K562 (cell line): Measurements from ENCODE around the gene ZSCAN21. TPM values are rescaled to one million over a fixed set of nuclear protein-coding genes. Genes with fewer than 3 reads are reported as not detected.

Experiments used
- CBFA2T3 ChIP-seq: fragments of 450-650 bp; IDR thresholded peaks from 2 replicates; pipeline ENCODE4 v1.6.1; 2017
- CBX8 ChIP-seq: fragments of 200-600 bp; sonication (generic); IDR thresholded peaks from 2 replicates; pipeline ENCODE4 v1.6.1; 2012; ENCODE audit warnings: borderline replicate concordance, mixed run types, low read depth, mild to moderate bottlenecking, moderate library complexity, mixed read lengths, low read length, control low read depth, inconsistent platforms; ENCODE audit not compliant: poor library complexity, severe bottlenecking; ENCODE audit errors: extremely low read depth
- CREB1 ChIP-seq, 2 experiments: sonication (generic) in 1 of 2; formaldehyde crosslinking in 1 of 2; IDR thresholded peaks; 2 replicates each; pipeline versions ENCODE4 v1.6.1 to v1.8.0; 2012 to 2022; ENCODE audit warnings: inconsistent platforms in 1 of 2, mild to moderate bottlenecking in 1 of 2, missing genetic modification reagents in 1 of 2, moderate library complexity in 1 of 2
- E2F6 ChIP-seq, 2 experiments: IDR thresholded peaks; 2 replicates each; pipeline ENCODE4 v1.6.1; 2011; ENCODE audit warnings: borderline replicate concordance in 1 of 2, control low read depth in 1 of 2, low read depth in 1 of 2, low read length in 1 of 2, mild to moderate bottlenecking in 1 of 2, mixed read lengths in 1 of 2, moderate library complexity in 1 of 2; ENCODE audit not compliant: insufficient read depth in 1 of 2, insufficient read length in 1 of 2, poor library complexity in 1 of 2, severe bottlenecking in 1 of 2; ENCODE audit errors: extremely low read depth in 1 of 2
- ETV5 ChIP-seq: sonication (generic); formaldehyde crosslinking; IDR thresholded peaks from 2 replicates; pipeline ENCODE4 v1.4.0; 2020; ENCODE audit warnings: low read depth, mild to moderate bottlenecking, missing genetic modification reagents
- HNRNPLL ChIP-seq: fragments of 200-400 bp; formaldehyde crosslinking; IDR thresholded peaks from 2 replicates; pipeline ENCODE4 v1.6.1; 2017; ENCODE audit warnings: low read length, low read depth, mild to moderate bottlenecking; ENCODE audit not compliant: poor library complexity, severe bottlenecking
- IRF2 ChIP-seq: sonication (generic); formaldehyde crosslinking; IDR thresholded peaks from 2 replicates; pipeline ENCODE4 v1.8.1; 2022; ENCODE audit warnings: mild to moderate bottlenecking, missing genetic modification reagents
- KDM4B ChIP-seq, 2 experiments: fragments of 450-650 bp in 1 of 2; sonication (generic) in 1 of 2; IDR thresholded peaks; 2 replicates each; pipeline ENCODE4 v1.6.1; 2016 to 2017; ENCODE audit warnings: borderline replicate concordance in 2 of 2, antibody characterized with exemption in 1 of 2, low read depth in 1 of 2, mild to moderate bottlenecking in 1 of 2
- L3MBTL2 ChIP-seq: fragments of 450-650 bp; IDR thresholded peaks from 2 replicates; pipeline ENCODE4 v1.6.1; 2016; ENCODE audit warnings: mild to moderate bottlenecking, moderate library complexity
- MAFK ChIP-seq: IDR thresholded peaks from 2 replicates; pipeline ENCODE4 v1.6.1; 2011; ENCODE audit warnings: low read length, improper control_type of control experiment
- MYBL2 ChIP-seq, 2 experiments: fragments of 450-650 bp in 1 of 2; sonication (generic) in 1 of 2; formaldehyde crosslinking in 1 of 2; IDR thresholded peaks; 2 replicates each; pipeline versions ENCODE4 v1.6.1 to v1.8.1; 2017 to 2022; ENCODE audit warnings: borderline replicate concordance in 1 of 2, inconsistent platforms in 1 of 2, low read depth in 1 of 2, mild to moderate bottlenecking in 1 of 2, missing genetic modification reagents in 1 of 2, moderate library complexity in 1 of 2
- PRMT5 ChIP-seq: sonication (generic); formaldehyde crosslinking; IDR thresholded peaks from 2 replicates; pipeline ENCODE4 v1.5.0; 2020; ENCODE audit warnings: missing genetic modification reagents
- SIX5 ChIP-seq, 2 experiments: IDR thresholded peaks; 2 replicates each; pipeline ENCODE4 v1.6.1; 2011; ENCODE audit warnings: low read length in 2 of 2, borderline replicate concordance in 1 of 2, low read depth in 1 of 2, mild to moderate bottlenecking in 1 of 2, moderate library complexity in 1 of 2; ENCODE audit not compliant: insufficient read depth in 1 of 2
- TRIM28 ChIP-seq: fragments of 450-650 bp; IDR thresholded peaks from 2 replicates; pipeline ENCODE4 v1.6.1; 2017
- ZNF75A ChIP-seq: fragments of 450-650 bp; formaldehyde crosslinking; IDR thresholded peaks from 2 replicates; pipeline ENCODE4 v1.4.0; 2020; ENCODE audit warnings: mild to moderate bottlenecking
- polyA plus RNA-seq, 8 experiments: library from polyadenylated mRNA; depleted of rRNA in 4 of 8; stranded (reverse) in 5 of 8; unstranded in 3 of 8; fragments of >200 nt; fragmentation: Nextera tagmentation in 2 of 8; fragmentation: Illumina TruSeq in 1 of 8; extraction: Ambion mirVana in 2 of 8; extraction: Trizol in 1 of 8; gene quantifications; 2 replicates each; pipeline versions ENCODE4 v1.2.1 to v1.2.3, GENCODE V29; 2011 to 2014; ENCODE audit warnings: inconsistent platforms in 1 of 8, missing spikeins in 1 of 8
- total RNA-seq, 7 experiments: library from RNA; depleted of rRNA in 6 of 7; stranded (reverse); fragments of >200 nt in 6 of 7; fragmentation: Illumina TruSeq in 2 of 7; extraction: Trizol in 2 of 7; gene quantifications; 2 replicates each; pipeline versions ENCODE4 v1.2.1 to v1.2.3, GENCODE V29; 2011 to 2021; ENCODE audit warnings: low replicate concordance in 1 of 7
- TF ChIP-seq, protein P1 (sequence below): fragments of 450-650 bp; IDR thresholded peaks from 2 replicates; pipeline ENCODE4 v1.6.1; 2018; ENCODE audit warnings: mild to moderate bottlenecking, low read depth; ENCODE audit not compliant: partially characterized antibody
- TF ChIP-seq, protein P2 (sequence below): fragments of 450-650 bp; IDR thresholded peaks from one replicate; pipeline ENCODE4 v1.6.1; 2018; ENCODE audit warnings: mild to moderate bottlenecking, moderate library complexity; ENCODE audit not compliant: partially characterized antibody

Gene ZSCAN21
- total and polyA plus RNA-seq, 9 of the 15 experiments (the other 6 are each of a cell fraction or from before 2014, with no cell fraction given) = 5.9 to 15.5 (median 13.2) TPM

DNA sequence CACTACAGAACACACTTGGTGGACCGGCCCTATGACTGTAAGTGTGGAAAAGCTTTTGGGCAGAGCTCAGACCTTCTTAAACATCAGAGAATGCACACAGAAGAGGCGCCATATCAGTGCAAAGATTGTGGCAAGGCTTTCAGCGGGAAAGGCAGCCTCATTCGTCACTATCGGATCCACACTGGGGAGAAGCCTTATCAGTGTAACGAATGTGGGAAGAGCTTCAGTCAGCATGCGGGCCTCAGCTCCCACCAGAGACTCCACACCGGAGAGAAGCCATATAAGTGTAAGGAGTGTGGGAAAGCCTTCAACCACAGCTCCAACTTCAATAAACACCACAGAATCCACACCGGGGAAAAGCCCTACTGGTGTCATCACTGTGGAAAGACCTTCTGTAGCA lies 14.6 kb downstream of the ZSCAN21 start (continued):
- TF ChIP-seq PRMT5 (CRISPR knock-in tag) (no peak), ETV5 (CRISPR knock-in tag) (0 out of 2 replicates have a peak, but pooled peaks have one; percentile 29), SIX5 (IDR thresholded peaks at IDR 0.05; ENCODE audit: borderline replicate concordance in 1 of 2, insufficient read depth in 1 of 2, low read depth in 1 of 2, low read length in 2 of 2) (no peak), MAFK (no peak), HNRNPLL (no peak), CREB1 (IDR thresholded peaks at IDR 0.05) (no peak), CREB1 (CRISPR knock-in tag; IDR thresholded peaks at IDR 0.05) (no peak), ZNF75A (CRISPR knock-in tag) (peak; percentile 98), CBFA2T3 (peak; percentile 15; the same call in 1 of the 2 replicates), IRF2 (CRISPR knock-in tag) (no peak), CBX8 (no peak), L3MBTL2 (peak; percentile 8; the same call in 1 of the 2 replicates), TRIM28 (no peak), E2F6 (IDR thresholded peaks at IDR 0.05; ENCODE audit: borderline replicate concordance in 1 of 2, extremely low read depth in 1 of 2, insufficient read depth in 1 of 2, insufficient read length in 1 of 2, low read depth in 1 of 2, low read length in 1 of 2, poor library complexity in 1 of 2, severe bottlenecking in 1 of 2) (peak; percentile 13 to 61), KDM4B (IDR thresholded peaks at IDR 0.05; ENCODE audit: borderline replicate concordance in 2 of 2, low read depth in 1 of 2) (no peak), MYBL2 (IDR thresholded peaks at IDR 0.05; ENCODE audit: low read depth) (no peak), MYBL2 (CRISPR knock-in tag; IDR thresholded peaks at IDR 0.05; ENCODE audit: borderline replicate concordance) (no peak)
- TF ChIP-seq, protein P1, sequence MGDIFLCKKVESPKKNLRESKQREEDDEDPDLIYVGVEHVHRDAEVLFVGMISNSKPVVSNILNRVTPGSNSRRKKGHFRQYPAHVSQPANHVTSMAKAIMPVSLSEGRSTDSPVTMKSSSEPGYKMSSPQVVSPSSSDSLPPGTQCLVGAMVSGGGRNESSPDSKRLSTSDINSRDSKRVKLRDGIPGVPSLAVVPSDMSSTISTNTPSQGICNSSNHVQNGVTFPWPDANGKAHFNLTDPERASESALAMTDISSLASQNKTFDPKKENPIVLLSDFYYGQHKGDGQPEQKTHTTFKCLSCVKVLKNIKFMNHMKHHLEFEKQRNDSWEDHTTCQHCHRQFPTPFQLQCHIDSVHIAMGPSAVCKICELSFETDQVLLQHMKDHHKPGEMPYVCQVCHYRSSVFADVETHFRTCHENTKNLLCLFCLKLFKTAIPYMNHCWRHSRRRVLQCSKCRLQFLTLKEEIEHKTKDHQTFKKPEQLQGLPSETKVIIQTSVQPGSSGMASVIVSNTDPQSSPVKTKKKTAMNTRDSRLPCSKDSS = peak; percentile 25
- TF ChIP-seq, protein P2, sequence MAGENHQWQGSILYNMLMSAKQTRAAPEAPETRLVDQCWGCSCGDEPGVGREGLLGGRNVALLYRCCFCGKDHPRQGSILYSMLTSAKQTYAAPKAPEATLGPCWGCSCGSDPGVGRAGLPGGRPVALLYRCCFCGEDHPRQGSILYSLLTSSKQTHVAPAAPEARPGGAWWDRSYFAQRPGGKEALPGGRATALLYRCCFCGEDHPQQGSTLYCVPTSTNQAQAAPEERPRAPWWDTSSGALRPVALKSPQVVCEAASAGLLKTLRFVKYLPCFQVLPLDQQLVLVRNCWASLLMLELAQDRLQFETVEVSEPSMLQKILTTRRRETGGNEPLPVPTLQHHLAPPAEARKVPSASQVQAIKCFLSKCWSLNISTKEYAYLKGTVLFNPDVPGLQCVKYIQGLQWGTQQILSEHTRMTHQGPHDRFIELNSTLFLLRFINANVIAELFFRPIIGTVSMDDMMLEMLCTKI = no peak
